ENCODE data around the gene OR5H14.

DNA sequence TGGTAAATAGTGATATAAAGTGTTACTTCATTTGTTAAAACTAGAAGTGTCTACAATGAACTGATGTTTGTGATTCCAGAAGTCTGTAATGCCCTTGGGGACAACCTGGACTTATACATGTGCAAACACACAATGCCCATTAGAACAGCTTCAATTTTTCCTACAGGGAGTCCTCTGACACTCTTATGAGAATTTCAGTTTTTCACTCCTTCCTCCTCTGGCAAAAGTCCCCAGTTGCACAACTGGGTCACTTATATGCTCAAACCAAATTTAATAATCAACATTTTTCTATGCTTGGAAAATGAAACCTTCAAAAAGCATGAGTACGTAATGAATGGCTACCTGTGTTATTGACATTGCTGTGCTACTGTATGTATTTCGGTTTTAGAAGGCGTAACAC is 19.1 kb downstream of the OR5H14 start, which contains the start of gene OR5H15:
- TF ChIP-seq, protein P1, sequence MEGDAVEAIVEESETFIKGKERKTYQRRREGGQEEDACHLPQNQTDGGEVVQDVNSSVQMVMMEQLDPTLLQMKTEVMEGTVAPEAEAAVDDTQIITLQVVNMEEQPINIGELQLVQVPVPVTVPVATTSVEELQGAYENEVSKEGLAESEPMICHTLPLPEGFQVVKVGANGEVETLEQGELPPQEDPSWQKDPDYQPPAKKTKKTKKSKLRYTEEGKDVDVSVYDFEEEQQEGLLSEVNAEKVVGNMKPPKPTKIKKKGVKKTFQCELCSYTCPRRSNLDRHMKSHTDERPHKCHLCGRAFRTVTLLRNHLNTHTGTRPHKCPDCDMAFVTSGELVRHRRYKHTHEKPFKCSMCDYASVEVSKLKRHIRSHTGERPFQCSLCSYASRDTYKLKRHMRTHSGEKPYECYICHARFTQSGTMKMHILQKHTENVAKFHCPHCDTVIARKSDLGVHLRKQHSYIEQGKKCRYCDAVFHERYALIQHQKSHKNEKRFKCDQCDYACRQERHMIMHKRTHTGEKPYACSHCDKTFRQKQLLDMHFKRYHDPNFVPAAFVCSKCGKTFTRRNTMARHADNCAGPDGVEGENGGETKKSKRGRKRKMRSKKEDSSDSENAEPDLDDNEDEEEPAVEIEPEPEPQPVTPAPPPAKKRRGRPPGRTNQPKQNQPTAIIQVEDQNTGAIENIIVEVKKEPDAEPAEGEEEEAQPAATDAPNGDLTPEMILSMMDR (IDR thresholded peaks at IDR 0.05): no peak
- no peak for TF ChIP-seq POLR2AphosphoS5 (IDR thresholded peaks at IDR 0.05)
